Measurements from ENCODE around the gene KIF16B.
"Not testable (repeated sequence)": the region's sequence is repeated elsewhere in the genome, so short reads cannot be mapped to it uniquely, and the experiment has no call there.

Gene KIF16B

DNA sequence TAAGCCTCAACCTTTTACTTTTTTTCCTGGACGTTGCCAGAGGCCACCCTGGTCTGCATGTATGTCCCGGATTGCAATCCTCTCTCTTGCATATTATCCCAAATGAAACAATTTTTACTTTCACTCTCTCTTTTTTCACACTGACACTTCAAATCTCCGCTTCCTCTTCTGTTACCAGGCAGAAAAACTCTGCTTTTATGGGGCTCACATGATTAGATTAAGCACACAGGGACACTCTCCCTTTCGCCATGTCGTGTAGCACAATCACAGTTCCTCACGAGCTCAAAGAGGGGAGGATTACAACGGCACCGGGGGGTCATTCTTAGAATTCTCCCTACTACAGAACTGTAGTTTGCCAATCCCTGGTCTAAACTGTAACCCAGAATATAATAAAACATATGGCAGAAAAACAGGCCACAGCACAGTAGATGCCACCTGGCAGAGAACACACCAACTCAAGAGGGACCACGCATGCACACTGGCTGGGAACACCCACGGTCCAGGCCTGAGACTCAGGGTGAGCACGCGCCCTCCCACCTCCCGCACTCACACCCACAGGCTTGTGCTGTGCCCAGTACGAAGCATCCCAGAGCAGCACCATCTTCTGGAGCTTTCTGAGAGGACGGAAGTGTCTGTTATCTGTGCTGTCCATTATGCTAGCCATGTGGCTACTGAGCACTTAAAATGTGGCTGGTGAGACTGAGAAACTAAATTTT lies 288.7 kb downstream of the KIF16B start:
- DNase-seq = no peak

DNA sequence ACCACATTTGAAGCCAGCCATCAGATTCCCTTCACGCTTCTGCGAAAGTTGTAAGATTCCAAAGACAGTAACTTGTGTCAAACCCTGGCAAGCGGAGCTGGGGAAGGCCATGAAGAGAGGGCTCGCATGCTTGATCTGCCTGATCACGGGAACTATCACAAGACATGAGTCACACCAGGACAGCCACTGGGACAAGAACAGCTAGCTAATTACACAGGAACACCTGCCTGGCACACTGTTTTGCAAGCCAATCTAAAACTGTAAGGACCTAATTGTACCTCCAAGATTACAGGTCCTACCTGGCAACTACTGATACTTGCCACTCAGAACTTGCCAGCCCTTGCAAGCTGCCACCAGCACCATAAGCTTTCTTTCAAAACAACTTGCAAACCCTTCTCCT lies 289.3 kb downstream of the KIF16B start:
- DNase-seq = no peak

DNA sequence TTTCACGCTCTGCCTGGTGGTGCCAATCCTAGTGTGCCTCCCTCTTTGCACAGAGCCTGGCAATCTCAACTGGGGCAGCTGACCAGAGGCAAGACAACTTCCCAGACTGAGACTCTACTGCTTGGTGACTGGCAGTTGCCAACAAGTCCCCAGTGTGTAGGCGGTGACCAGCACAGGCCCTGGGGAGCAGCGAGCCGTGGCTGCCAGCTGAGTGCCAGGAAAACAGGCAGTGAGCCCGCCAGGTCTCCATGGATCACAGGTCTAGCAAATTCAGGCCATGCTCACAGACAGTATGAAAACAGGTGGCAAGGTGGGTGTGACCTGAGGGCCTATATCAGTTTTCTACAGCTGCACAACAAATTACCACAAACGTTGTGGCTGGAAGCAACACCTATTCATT lies 289.9 kb downstream of the KIF16B start:
- no peak for DNase-seq

DNA sequence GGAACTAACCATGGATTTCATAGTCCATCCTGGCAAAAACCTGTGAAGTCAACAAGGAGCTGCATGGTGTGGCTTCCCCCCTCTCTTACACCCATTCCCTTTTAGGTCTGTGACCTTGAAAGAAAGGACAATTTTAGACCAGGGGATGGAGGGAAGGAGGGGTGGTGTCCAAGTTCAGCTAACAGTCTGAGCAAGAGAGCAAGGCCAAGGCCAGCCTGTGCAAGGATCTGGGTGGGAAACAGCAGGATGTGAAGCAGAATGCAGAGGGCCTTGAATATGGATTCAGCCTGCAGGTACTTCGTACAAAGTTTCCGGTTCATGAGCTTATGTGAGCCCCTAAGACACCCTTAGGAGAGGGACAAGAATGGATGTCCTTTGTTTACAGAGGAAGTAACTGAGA lies 293.0 kb downstream of the KIF16B start:
- DNase-seq = no peak

DNA sequence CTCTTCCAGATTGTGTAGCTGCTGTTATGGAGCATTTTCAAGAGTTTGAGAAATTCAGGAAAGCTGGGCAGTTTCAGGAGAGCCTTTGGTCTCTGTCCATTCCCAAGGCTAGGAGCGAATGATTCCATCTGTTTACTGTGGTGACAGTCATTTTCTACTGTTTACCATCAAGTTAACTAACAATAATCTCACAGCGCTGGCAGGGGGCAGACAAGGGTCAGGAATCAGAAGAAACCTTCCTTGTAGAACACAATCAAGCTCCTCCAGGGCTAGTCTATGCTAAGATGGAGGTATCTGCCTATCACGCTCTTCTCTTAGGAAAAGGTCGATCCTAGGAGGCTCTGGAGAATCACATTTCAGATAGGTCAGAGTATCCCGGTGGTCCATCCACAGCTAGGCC lies 293.9 kb downstream of the KIF16B start:
- DNase-seq = no peak

DNA sequence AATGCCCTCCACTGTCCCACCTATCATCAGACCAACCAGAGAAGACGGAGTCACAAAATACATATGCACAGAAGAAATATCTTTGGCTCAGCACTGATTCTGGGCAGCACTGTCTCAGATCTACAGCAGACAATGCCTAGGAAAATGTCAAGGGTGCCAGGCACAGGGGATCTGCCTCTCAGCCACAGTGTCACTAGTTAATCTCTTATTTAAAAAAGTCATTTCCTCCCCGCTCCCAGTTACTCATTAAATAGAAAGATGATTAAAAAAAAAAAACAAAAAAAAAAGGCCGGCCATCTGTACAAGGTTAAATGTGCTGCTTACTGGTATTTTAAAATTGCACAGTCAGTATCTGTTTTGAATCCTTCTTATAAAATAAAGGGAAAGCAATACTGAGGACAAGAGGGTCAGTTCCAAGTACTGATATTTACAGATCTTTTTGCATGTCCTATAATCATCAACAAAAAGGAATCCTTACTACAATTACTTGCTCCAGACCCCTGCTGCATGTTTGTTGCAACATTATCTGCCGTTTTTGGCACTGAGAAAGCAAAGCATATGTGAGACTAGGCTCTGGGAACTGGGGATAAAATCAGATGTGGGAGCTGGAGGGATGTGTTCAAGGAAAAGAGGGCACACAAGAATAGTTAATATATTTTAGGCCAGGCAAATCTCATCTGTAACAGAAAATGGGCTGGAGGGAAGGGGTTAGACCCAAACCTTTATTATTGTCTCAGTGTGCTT lies 299.3 kb downstream of the KIF16B start:
- DNase-seq = no peak

DNA sequence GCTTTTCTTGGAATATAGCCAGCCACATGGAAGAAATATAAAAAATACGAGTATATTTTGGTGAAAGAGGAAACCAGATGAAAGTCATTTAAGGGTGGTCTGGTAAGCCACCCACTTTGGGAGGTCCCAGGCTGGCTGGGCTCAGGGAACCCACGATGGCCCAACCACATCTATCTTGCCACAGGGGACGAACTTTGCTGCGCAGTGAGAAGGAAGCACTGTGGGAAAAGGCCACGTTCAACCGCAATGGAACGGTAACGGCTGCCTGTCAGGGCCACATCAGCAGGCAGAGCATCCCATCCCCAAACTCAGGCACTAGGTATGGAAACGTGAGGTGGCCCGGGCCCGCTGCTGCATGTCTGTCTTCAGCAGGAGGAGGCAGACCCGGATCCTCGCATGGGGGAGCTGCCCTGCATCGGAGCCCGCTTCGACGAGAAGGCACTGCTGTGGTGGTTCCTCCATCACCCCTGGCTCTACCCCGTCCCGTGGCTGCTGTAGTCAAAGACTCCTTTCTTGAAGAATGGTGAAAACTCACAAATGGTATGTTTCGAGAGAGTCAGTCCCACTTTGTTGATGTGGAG lies 300.4 kb downstream of the KIF16B start:
- DNase-seq = no peak

DNA sequence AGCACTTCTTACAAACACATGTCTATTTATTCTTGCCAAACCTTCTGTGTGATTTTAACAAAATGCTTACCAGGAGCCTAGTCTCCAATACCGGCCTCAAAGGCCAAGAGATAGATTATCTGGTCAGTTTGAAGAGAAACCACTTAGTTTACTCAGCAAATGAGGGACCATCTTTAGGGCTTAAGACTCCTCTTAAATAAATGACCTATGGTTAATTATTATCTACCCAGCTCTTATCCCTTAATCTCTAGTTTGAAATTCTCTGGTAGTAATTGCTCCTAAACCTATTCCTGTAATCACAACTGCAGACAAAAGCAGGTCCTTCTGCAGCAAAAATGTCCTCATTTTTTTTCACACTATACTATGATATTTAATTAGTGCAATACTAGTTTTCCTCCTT lies 301.8 kb downstream of the KIF16B start:
- no peak for DNase-seq

DNA sequence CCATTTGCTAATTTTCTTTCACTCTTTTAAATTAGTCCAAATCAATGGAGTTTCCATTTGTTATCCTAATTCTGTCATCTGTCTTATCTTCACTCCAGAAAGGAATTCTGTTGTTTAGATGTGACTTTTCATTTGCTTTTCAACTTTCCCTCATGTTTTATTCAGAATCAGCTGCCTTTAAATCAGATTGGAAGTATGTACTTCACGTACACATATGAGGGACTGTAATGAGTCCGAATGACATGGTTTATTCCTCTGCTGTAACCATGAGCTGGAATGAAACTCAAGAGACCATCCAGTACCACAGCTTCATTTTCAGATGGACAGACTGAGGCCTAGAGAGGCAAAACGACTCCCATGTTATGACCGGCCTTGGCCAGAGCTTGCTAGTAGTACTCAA lies 302.3 kb downstream of the KIF16B start:
- DNase-seq = no peak

DNA sequence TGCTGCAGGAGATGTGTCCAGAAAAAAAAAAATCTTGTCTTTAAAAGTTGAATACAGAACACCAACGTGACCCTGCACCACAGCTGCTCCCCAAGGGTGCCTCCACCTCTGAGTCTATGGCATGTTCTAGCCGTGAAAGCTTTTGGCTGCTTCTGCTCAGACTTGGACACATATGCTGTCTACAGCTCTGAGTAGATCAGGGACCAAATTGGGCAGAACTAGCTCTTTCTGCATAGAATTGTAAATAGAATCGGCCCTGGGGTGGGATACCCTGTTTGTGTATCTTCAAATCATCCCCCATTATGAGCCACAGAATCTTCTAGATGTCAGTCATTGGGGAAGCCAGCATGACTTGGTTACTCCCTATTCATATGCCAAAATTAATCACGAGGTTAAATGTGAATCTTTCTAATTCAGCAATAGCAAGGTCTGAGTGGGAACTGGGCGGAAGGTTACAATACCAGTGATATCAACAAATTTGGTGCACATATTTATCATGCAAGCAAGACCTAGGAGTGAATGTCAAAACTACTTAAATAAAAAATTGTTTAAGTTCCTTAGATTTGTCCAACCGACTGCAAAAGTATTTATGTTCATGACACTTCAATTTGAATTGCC lies 302.8 kb downstream of the KIF16B start:
- no peak for DNase-seq

DNA sequence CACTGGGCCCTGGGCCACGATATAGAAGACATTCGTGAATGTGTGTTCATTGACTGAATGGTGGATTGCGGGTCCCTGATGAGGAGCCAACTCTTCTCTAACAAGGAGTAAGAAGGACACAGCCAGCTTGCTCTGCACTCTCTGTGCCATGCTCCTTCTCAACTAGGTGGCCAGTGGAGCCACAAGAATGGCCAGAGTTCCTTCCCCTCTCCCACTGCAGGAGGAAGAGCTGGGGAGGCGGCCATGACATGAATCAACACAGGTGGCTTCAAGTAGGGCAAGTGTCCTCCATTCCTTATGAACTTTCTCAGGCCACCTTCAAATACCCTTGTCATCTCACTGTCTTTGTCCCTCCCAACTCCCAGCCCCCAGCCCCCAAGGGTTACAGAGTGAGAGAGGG lies 305.7 kb downstream of the KIF16B start:
- no peak for DNase-seq

DNA sequence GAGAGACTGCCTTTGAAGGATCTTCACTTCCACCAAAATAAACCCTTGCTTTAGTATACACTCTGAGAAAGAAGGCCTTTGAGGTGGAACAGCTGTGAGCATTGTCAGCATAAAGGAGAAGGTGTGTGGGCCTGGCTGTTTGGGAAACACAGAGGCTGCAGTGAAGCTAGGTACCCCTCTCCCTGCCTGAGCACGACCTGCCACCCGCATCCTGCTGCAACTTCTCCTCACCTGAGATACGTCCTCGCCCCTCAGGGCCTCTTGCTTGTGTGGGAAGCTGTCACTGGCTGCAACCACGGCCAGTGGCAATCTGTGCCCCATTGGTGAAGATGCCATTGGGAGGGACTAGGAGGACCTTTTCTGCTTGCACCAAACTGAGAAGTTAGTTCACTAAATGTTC lies 307.9 kb downstream of the KIF16B start:
- DNase-seq = no peak

DNA sequence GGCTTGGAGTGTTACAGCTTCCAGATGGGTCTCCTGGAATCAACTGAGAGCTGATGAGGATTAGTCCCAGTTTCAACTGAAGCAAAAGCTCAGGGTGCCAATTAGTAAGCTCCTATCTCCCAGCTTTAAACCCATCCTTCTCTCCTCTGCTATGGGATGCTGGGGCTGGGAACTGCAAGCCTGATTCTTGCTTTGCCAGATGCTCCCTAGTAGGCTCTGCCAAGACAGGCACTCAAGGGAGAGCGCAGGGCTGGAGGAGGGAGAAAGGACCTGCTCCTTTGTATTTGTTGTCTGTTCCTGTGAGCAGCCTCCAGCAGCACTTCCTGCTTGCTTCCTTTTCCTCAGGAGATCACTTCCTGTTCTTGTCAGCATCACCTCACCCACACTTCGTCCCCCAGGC lies 309.7 kb downstream of the KIF16B start:
- no peak for DNase-seq

DNA sequence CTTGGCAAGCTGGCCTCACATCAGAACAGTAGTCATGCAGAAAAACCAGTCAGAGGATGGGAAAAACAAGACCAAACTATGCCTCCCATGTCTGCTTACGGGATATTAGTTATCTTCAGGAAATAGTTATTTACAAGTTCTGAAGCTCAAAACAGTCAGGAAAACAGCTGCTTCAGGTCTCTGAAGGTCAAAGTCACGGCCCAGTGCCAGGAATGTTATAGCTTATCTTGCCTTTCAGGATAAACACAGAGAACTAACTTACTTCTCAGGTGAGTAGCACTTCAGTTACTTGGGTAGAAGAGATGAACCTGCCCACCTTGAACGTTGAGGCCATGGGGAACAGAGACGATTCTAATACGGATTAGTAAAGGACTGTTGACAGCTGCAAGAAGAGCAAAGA lies 310.7 kb downstream of the KIF16B start:
- DNase-seq = no peak

DNA sequence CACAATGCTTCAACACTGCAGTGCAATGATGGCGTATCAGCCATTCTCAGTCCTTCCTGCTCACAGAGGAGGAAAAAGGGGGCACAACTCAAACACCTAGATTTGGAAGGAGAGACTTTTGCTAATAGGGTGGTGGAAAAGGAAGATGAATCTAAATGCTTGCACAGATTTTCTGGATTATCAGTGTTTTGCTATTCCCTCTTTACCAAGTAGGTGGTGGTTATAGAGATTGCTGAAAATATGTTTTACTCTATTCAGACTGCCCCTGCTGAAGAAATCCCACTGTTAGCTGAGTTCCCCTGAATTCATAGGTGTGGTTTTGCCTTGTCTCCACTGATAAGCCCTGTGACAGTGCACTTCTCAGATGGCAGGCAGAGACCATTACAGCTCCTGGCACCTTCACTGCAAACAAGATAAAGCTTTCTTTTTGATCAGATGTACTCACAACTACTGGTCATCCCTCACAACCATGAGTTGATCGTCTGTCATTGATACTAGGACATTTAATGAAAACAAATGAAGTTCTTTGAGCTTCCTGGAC lies 311.4 kb downstream of the KIF16B start:
- no peak for DNase-seq

DNA sequence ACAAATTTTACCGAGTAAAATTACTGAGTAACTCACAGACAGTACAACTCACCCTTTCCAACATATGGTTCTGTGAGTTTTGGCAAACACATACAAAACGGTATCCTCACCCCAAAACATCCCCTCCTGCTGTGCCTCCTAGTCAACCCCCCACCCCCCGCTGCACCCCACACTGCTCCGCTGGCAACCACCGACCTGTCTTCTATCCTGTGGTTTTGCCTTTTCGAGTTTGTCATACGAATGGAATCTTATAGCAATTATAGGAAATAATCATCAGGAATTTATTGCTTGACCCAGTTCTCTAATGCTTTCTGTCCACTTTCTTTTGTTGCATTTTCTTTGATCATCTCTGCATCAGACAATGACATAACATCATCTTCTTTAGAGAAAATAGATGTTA lies 312.3 kb downstream of the KIF16B start:
- DNase-seq = no peak

DNA sequence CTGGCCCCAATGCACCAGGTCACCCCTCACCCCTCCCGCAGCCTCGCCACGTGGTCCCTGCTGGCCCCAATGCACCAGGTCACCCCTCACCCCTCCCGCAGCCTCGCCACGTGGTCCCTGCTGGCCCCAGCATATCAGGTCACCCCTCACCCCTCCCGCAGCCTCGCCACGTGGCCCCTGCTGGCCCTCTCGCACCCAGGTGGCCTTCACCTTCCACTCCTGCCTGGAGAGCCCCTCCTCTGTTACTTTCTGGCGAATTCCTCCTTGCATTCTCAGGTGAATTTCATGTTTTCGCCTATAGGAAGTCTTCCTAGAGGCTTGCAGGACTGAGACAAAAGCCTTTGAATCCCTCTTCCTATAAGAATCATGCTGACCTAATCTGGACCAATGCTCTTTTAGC lies 313.1 kb downstream of the KIF16B start:
- DNase-seq = not testable (repeated sequence)

DNA sequence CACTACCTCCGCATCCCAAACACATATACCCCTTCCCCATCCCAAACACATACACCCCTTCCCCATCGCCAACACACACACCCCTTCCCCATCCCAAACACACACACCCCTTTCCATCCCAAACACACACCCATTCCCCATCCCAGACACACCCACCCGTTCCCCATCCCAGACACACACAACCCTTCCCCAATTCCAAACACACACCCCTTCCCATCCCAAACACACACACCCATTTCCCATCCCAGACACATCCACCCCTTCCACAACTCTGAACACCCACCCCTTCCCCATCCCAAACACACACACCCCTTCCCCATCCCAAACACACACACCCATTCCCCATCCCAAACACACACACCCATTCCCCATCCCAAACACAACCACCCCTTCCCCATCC lies 314.5 kb downstream of the KIF16B start:
- no peak for DNase-seq

DNA sequence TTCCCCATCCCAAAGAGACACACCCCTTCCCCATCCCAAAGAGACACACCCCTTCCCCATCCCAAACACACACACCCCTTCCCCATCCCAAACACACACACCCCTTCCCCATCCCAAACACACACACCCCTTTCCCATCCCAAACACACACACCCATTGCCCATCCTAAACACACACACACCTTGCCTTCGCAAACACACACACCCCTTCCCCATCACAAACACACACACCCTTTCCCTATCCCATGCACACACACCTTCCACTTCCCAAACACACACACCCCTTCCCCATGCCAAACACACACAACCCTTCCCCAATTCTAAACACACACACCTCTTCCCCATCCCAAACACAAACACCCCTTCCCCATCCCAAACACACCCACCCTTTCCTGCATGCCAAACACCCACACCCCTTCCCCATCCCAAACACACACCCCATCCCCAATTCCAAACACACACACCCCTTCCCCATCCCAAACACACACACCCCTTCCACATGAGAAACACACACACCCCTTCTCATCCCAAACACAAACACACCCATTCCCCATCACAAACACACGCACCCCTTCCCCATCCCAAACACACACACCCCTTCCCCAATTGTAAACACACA lies 315.3 kb downstream of the KIF16B start:
- no peak for DNase-seq

DNA sequence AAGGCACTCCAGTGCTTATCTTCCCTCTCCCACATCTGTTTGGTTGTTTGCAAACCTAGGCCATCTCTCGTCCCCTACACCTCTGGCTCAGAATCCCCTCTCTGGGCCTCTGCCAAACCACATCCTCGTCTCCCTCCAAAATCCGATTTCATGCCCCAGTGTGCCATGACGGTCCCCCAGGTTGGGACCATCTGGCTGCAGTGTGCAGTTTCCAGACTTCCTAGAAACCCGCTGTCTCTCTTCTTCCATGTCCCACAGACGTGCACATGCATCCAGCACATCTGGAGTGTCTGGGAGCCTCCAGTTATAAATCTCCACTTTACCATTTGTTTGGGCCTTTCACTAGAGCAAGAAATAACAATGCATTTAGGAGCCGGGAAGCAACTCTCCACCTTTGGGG lies 316.2 kb downstream of the KIF16B start:
- DNase-seq = no peak

DNA sequence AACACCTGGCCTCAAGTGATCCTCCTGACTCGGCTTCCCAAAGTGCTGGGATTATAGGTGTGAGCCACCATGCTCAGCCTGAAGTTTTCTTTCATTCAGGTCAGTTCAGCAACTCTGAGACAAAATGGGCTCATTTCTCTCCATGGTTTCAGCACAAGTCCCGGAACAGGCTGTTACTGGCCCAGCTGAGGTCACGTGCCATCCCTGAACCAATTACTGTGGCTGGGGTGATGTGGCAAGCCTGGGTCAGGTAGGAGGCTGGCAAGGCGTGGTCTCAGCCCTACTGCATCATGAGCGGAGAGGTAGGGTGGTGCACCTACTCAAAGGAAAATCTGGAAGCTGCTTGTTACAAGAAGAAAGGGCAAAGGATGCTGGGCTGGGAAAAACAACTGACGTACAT lies 326.4 kb downstream of the KIF16B start:
- no peak for DNase-seq

DNA sequence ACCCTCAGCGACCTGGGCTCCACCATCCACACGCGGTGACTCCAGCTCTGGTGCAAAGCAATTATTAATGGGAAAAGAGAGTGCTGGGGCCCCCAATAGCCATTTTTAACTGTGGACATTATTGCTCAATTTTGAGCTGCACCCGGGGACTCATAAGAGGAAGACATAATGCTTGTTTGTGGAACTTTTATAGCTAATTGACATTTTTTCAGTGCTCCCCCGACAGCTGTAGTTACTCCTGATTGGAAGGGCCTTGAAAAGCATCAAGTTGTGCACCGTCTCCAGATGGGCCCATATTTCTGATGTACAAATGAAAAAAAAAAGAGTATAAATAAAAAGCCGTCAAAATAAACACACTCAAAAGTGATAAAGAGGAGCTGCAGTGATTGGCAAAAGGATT lies 327.0 kb downstream of the KIF16B start:
- DNase-seq = no peak

DNA sequence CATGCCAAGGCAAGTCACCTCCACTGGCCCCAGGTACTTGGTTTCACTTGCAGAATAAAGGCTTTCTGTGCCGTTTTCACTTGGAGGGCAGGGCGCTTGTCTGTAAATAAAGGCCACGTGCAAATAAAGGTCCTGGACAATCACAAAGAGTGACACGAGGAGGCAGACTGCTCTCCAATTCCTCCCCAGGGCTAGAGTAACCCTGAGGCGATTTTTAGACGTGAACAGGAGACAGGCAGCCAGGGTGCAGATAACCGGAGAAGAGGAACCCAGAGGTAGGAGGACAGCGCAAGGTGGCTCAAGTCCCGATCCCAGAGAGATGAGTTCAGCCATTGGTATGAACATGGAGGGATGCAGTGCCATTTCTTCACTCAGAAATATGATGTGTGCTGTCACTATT lies 327.4 kb downstream of the KIF16B start:
- no peak for DNase-seq

All from right kidney (tissue), 1 donor.